GM19438 (cell line): ENCODE data around the gene KCNC3.

Experiments
- ATAC-seq: cut with Tn5 transposase; IDR thresholded peaks from one replicate; pipeline ENCODE4 v1.9.1; 2021; ENCODE audit warnings: low read depth; ENCODE audit not compliant: unreplicated experiment

KCNC3 gene

GRCh38 chr19:50328224-50328872 is 829 bp downstream of the KCNC3 start:
- no peak for ATAC-seq

- no peak for ATAC-seq
Measured at GRCh38 chr19:50327461-50328223, 1.5 kb downstream of the KCNC3 start.

- no peak for ATAC-seq
Measured at GRCh38 chr19:50327013-50327412, 2.2 kb downstream of the KCNC3 start.

GRCh38 chr19:50326101-50326664 is 3.0 kb downstream of the KCNC3 start:
- no peak for ATAC-seq

- no peak for ATAC-seq
Measured at GRCh38 chr19:50325310-50326100, 3.7 kb downstream of the KCNC3 start.

- ATAC-seq: no peak
Measured at GRCh38 chr19:50324331-50324730, 4.8 kb downstream of the KCNC3 start.

GRCh38 chr19:50323782-50324133 is 5.4 kb downstream of the KCNC3 start:
- no peak for ATAC-seq

- no peak for ATAC-seq
Measured at GRCh38 chr19:50322931-50323781, 6.0 kb downstream of the KCNC3 start.

GRCh38 chr19:50322234-50322633 is 6.9 kb downstream of the KCNC3 start:
- ATAC-seq: no peak

GRCh38 chr19:50321831-50322230 is 7.3 kb downstream of the KCNC3 start:
- no peak for ATAC-seq

- ATAC-seq: no peak
Measured at GRCh38 chr19:50320596-50320995, 8.6 kb downstream of the KCNC3 start.

- no peak for ATAC-seq
Measured at GRCh38 chr19:50320051-50320450, 9.1 kb downstream of the KCNC3 start.

GRCh38 chr19:50319156-50319555 is 10.0 kb downstream of the KCNC3 start:
- no peak for ATAC-seq

- no peak for ATAC-seq
Measured at GRCh38 chr19:50318438-50318837, 10.7 kb downstream of the KCNC3 start.

GRCh38 chr19:50317115-50317514 is 12.1 kb downstream of the KCNC3 start:
- no peak for ATAC-seq

GRCh38 chr19:50315773-50316448 is 13.3 kb downstream of the KCNC3 start:
- ATAC-seq: no peak

- ATAC-seq: no peak
Measured at GRCh38 chr19:50314724-50315708, 14.2 kb downstream of the KCNC3 start.

- ATAC-seq: no peak
Measured at GRCh38 chr19:50313812-50314536, 15.2 kb downstream of the KCNC3 start.
